ENCODE results near the gene GSC2. TPM values are rescaled to one million over a fixed set of nuclear protein-coding genes. Genes with fewer than 3 reads are reported as not detected.

The GSC2 gene, protein sequence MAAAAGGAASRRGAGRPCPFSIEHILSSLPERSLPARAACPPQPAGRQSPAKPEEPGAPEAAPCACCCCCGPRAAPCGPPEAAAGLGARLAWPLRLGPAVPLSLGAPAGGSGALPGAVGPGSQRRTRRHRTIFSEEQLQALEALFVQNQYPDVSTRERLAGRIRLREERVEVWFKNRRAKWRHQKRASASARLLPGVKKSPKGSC
- total RNA-seq = not detected

DNA sequence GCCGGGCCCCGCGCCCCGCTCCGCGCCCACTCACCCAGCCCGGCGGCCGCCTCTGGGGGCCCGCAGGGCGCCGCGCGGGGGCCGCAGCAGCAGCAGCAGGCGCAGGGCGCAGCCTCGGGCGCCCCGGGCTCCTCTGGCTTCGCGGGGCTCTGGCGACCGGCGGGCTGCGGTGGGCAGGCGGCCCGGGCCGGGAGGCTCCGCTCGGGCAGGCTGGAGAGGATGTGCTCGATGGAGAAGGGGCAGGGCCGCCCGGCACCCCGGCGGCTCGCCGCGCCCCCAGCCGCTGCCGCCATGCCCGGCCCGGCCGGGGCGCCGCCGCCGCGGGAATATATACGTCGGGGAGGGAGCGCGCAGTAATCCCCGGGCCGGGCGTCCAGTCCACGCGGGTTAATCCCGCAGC, at the start of gene GSC2:
Gene GSC2 (minus strand): TSS at position 302 of the 400 bp plus-strand sequence. CDS start 9 bp downstream, at position 293.
- Histone ChIP-seq H3K27me3 (peaks cover 7 to 59% of the 10 kb centered on the region in 2 donors), H3K4me3 (peak within 1 kb of the TSS; percentile 17 to 63 (median 39)), H3K9me3 (no peaks in the 10 kb centered on the region), H3K27ac (no peak within 1 kb of the TSS), H3K36me3 (no peaks in the 10 kb centered on the region), H3K4me1 (peaks cover 0 to 4% of the 10 kb centered on the region in 2 donors)
- intact Hi-C loops (cut with DNase I; ENCODE audit: low total_unique reads) = no loop called here
- TF ChIP-seq POLR2AphosphoS5 (IDR thresholded peaks at IDR 0.05) (no peak), POLR2A (IDR thresholded peaks at IDR 0.05) (no peak)
- TF ChIP-seq, protein P1, sequence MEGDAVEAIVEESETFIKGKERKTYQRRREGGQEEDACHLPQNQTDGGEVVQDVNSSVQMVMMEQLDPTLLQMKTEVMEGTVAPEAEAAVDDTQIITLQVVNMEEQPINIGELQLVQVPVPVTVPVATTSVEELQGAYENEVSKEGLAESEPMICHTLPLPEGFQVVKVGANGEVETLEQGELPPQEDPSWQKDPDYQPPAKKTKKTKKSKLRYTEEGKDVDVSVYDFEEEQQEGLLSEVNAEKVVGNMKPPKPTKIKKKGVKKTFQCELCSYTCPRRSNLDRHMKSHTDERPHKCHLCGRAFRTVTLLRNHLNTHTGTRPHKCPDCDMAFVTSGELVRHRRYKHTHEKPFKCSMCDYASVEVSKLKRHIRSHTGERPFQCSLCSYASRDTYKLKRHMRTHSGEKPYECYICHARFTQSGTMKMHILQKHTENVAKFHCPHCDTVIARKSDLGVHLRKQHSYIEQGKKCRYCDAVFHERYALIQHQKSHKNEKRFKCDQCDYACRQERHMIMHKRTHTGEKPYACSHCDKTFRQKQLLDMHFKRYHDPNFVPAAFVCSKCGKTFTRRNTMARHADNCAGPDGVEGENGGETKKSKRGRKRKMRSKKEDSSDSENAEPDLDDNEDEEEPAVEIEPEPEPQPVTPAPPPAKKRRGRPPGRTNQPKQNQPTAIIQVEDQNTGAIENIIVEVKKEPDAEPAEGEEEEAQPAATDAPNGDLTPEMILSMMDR (IDR thresholded peaks at IDR 0.05) = no peak
- DNase-seq (ENCODE audit: low spot score in 2 of 2) = no peak

DNA sequence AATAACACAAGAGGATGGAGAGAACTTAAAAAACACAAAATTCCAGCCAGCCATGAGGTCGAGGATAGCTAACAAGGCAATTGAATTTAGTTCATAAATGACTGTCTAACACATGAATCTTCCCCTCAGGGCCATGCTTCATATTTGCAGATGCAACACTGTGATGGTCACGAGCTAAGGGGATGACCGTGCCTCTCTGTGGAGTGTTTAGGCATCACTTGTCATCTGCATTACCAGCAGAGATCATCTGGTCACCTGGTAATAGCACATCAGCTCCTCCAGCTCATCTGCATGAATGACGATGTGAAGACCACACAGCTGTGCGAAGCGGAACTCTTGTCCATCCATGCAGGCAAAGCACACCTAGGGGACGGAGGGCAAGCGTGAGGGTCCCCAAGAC, 49.4 kb upstream of the GSC2 start:
- no peaks in the 10 kb centered on the region for H3K9me3 ChIP-seq
- no peaks in the 10 kb centered on the region for H3K36me3 ChIP-seq
- DNase-seq (ENCODE audit: low spot score in 2 of 2) = no peak
- H3K4me3 ChIP-seq = no peak overlapping the region
- H3K27me3 ChIP-seq = no peaks in the 10 kb centered on the region
- TF ChIP-seq, protein P1 (IDR thresholded peaks at IDR 0.05) = no peak
- TF ChIP-seq POLR2AphosphoS5 (IDR thresholded peaks at IDR 0.05) (no peak), POLR2A (IDR thresholded peaks at IDR 0.05) (no peak)
- intact Hi-C loops (cut with DNase I; ENCODE audit: low total_unique reads) = no loop called here
- no peak overlapping the region for H3K27ac ChIP-seq
- no peaks in the 10 kb centered on the region for H3K4me1 ChIP-seq

DNA sequence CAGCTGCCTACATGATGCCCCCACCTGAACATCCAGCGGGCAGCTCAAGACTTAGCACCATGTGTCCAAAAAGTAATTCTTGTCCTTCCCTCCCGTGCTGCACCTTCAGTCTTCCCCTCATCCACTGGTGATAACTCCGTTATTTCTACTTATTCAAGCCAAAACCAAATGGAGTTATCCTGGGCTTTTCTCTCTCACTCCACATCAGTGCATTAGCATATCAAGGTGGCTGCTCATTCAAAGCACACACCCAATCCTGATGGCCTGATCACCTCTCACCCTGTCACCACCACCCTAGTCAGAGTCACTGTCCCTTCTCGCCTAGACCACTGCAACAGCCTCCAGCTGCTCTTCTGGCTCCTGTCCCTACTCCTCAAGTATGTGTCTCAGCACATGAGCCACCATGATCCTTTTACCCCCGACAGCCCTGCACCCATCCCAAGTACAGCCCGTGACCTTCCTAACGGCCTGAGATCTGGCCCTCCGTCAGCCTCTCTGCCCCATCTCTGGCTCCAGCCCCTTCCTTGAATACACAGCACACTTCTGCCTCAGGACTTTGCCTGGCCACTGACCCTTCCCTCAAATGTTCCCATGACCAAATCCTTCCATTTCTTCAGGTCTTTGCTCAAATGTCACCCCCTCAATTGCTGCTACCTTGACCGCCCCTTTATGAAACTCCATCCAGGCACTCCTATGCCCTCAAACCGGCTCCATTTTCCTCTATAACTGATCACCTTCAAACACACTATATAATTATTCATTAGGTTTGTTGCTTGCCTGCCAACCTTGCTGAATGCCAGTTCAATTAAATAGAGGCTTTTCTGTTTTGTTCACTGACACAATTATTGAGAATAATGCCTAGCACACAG, 48.1 kb upstream of the GSC2 start:
- no peak for DNase-seq (ENCODE audit: low spot score in 2 of 2)
- Histone ChIP-seq H3K4me1 (no peaks in the 10 kb centered on the region), H3K36me3 (no peaks in the 10 kb centered on the region), H3K9me3 (no peaks in the 10 kb centered on the region), H3K27ac (no peak overlapping the region), H3K4me3 (no peak overlapping the region), H3K27me3 (no peaks in the 10 kb centered on the region)
- intact Hi-C loops (cut with DNase I; ENCODE audit: low total_unique reads) = no loop called here
- TF ChIP-seq POLR2AphosphoS5 (IDR thresholded peaks at IDR 0.05) (no peak), POLR2A (IDR thresholded peaks at IDR 0.05) (no peak)
- TF ChIP-seq, protein P1 (IDR thresholded peaks at IDR 0.05) = no peak

DNA sequence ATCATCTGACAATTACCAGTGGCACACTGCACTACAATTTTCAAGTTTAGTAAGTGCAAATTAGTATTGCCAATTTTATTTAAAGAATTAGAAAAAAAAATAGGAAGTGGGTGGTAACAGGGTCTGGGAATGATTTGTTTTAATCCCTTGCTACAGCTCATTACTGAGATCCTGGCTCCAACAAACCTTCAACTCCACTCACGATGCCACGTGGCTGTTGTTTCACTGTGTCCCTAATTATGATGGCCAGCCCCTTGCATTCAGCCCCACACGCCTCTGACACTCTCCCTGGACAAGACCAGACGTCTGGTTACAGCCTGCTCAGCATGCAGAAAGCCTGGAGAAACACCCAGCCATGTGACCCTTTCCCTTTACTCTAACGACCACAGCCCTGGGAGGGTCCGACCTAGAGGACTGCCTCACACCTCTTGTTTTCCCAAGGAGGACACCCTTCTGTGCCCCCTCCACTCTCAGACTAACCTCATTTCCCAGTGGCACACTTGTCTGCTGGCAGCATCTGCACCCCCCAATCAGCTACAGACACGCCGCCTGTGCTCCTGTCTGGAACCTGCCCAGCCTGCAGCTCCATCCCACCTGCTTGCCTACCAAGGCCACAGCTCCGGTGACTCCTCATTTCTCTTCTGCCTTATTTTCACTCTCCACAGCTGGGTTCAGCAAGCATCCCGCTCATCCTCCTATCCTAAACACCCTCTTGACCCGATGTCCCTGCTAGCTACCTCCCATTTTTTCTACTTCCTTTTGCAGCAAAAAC, 46.9 kb upstream of the GSC2 start:
- Histone ChIP-seq H3K36me3 (no peaks in the 10 kb centered on the region), H3K4me3 (no peak overlapping the region), H3K27me3 (no peaks in the 10 kb centered on the region), H3K9me3 (no peaks in the 10 kb centered on the region), H3K4me1 (no peaks in the 10 kb centered on the region), H3K27ac (no peak overlapping the region)
- intact Hi-C loops (cut with DNase I; ENCODE audit: low total_unique reads) = no loop called here
- DNase-seq (ENCODE audit: low spot score in 2 of 2) = no peak
- TF ChIP-seq POLR2AphosphoS5 (IDR thresholded peaks at IDR 0.05) (no peak), POLR2A (IDR thresholded peaks at IDR 0.05) (no peak)
- TF ChIP-seq, protein P1 (IDR thresholded peaks at IDR 0.05) = no peak
